Activated CD8-positive, alpha-beta memory T cell treated with anti-CD3 and anti-CD28 coated beads for 4 hours (primary cell): Measurements from ENCODE around the gene TANC1.
A peak's percentile ranks its signal among the peaks of the same experiment; 100 is the strongest.

Experiments
- DNase-seq, 2 donors: peaks; one replicate each; pipeline ENCODE4 v3.0.0-alpha.2; 2020; ENCODE audit warnings: low read depth in 2 of 2

Gene TANC1

GRCh38 chr2:158968396-158969161 lies at the start of gene TANC1:
Gene TANC1 (plus strand): TSS chr2:158968640. CDS start chr2:159065911, 97,271 bp downstream.
- peak in 1 of 2 donors; percentile 1 for DNase-seq

GRCh38 chr2:158921599-158922408 lies 46.6 kb upstream of the TANC1 start:
- DNase-seq: no peak

- DNase-seq: no peak
These were observed 45.8 kb upstream of the TANC1 start for GRCh38 chr2:158922601-158923000.

- DNase-seq: no peak
These were observed 45.3 kb upstream of the TANC1 start for GRCh38 chr2:158923180-158923594.

- no peak for DNase-seq
These were observed 44.8 kb upstream of the TANC1 start for GRCh38 chr2:158923641-158924040.

GRCh38 chr2:158926478-158926948 lies 41.9 kb upstream of the TANC1 start:
- DNase-seq: no peak

- no peak for DNase-seq
These were observed 39.9 kb upstream of the TANC1 start for GRCh38 chr2:158928515-158928914.

GRCh38 chr2:158928965-158929364 lies 39.5 kb upstream of the TANC1 start:
- DNase-seq: no peak

- DNase-seq: no peak
These were observed 36.9 kb upstream of the TANC1 start for GRCh38 chr2:158931572-158931971.

- DNase-seq: no peak
These were observed 36.3 kb upstream of the TANC1 start for GRCh38 chr2:158932131-158932645.

GRCh38 chr2:158934170-158934569 lies 34.3 kb upstream of the TANC1 start:
- no peak for DNase-seq

GRCh38 chr2:158935617-158936016 lies 32.8 kb upstream of the TANC1 start:
- DNase-seq: no peak

GRCh38 chr2:158936978-158937377 lies 31.5 kb upstream of the TANC1 start:
- DNase-seq: no peak

- DNase-seq: no peak
These were observed 28.1 kb upstream of the TANC1 start for GRCh38 chr2:158940356-158940755.

GRCh38 chr2:158943973-158944372 lies 24.5 kb upstream of the TANC1 start:
- DNase-seq: no peak

- DNase-seq: no peak
These were observed 19.3 kb upstream of the TANC1 start for GRCh38 chr2:158948964-158949699.

- no peak for DNase-seq
These were observed 15.0 kb upstream of the TANC1 start for GRCh38 chr2:158953454-158953853.

- DNase-seq: no peak
These were observed 14.3 kb upstream of the TANC1 start for GRCh38 chr2:158953926-158954763.

- DNase-seq: no peak
These were observed 12.5 kb upstream of the TANC1 start for GRCh38 chr2:158955842-158956365.

GRCh38 chr2:158958365-158958764 lies 10.1 kb upstream of the TANC1 start:
- DNase-seq: no peak

GRCh38 chr2:158960193-158960592 lies 8.2 kb upstream of the TANC1 start:
- no peak for DNase-seq
